Stimulated activated CD8-positive, alpha-beta memory T cell treated with anti-CD3 and anti-CD28 coated beads, Interleukin-15, amount 100 ng/mL, for 24 hours (primary cell): ENCODE measurements around the gene CEP43.
"Not testable (repeated sequence)": the region's sequence is repeated elsewhere in the genome, so short reads cannot be mapped to it uniquely, and the experiment has no call there.

Experiments
- DNase-seq: peaks from one replicate; pipeline ENCODE4 v3.0.0-alpha.2; 2020; ENCODE audit warnings: low read depth

Gene CEP43, protein sequence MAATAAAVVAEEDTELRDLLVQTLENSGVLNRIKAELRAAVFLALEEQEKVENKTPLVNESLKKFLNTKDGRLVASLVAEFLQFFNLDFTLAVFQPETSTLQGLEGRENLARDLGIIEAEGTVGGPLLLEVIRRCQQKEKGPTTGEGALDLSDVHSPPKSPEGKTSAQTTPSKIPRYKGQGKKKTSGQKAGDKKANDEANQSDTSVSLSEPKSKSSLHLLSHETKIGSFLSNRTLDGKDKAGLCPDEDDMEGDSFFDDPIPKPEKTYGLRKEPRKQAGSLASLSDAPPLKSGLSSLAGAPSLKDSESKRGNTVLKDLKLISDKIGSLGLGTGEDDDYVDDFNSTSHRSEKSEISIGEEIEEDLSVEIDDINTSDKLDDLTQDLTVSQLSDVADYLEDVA

DNA sequence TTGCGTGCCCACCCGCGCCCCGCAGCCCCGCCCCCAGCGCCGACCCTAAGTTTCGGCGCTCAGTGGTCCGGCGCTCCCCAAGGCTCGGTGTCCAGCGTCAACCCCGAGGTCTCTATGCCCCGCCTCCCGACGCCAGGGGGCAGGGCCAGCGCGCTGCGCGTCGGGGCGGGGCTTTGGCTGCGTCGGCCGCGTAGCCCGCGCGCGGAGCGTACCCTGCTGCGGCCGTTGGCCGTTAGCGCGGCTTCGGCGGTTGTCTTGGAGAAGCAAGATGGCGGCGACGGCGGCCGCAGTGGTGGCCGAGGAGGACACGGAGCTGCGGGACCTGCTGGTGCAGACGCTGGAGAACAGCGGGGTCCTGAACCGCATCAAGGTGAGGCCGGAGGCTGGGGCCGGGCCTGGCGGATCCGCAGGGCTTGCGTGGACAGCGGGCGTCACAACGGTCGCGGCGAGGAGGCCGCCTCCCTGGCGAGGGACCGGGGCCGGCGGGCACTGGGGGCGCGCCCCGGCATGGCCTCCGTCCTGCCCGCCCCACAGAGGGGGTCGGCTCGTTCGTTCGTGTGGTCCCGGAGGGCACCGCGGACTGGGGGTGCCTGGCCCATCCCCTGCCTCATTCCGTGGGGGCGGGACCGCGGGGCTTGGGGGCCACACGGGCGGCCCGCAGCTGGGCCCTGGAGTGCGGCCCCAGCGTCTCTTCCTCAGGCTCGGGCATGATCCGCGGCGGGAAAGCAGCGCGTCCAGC is at the start of gene CEP43:
Gene CEP43 (plus strand): TSS at position 253 of the 739 bp plus-strand sequence. CDS start 16 bp downstream, at position 269.
- DNase-seq, result peak; percentile 84

DNA sequence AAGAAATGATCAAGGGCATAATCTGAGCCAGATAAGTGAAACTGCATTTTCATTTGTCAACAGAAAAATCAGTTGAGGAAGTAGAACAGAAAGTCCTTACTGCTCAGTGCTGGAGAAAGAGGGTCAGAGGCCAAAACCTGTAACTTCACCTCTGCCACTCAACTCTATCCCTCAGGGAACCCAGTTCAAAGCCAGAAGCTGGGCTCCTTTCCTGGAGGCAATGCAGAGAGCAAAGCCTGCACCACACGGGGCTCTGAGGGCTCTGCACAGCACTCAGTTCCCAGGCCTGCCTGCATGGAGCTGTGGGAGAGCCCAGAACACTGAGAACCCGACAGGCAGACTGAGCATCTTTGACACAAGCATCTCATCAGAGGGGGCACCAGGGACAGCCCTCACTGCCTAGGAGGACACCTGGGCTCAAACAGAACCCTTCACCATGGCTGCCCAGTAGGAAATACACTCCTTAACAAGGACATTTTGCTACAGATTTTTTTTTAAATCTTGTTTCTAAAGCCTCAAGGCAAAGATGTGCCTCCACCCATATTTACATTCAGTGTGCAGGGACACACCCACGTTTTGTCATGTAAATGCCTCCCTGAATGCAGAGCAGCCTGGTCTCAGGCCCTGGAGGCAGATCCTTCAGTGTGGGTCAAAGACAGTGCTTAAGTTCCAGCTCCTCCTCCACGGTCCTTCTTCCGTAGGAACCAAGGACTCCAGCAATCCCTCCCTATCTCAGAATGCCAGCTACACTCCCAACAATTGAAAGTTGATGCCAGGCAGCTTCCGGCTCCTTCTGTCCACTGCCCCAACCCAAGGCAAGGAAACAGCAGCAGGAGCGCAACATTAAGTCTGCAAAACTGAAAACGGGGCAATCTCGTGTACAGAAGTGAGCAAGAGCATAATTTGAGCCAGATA is 49.4 kb upstream of the CEP43 start:
- DNase-seq, result no peak

DNA sequence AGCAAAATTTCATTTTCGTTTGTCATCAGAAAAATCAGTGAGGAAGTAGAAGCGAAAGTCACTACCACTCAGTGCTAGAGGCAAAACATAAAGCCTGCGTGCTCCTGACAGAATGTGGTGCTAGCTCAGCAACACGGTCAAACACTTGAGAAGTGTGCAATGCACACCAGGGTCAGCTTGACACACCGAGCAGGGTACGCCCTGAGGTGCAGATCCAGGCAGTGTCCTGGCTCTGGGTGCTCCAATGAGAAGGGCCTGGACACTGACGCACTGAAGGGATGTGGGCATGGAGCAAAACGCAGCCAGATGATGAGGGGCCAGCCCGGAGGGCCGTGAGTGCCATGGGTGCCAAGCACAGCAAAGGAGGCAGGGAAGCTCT is 48.8 kb upstream of the CEP43 start:
- no peak for DNase-seq

DNA sequence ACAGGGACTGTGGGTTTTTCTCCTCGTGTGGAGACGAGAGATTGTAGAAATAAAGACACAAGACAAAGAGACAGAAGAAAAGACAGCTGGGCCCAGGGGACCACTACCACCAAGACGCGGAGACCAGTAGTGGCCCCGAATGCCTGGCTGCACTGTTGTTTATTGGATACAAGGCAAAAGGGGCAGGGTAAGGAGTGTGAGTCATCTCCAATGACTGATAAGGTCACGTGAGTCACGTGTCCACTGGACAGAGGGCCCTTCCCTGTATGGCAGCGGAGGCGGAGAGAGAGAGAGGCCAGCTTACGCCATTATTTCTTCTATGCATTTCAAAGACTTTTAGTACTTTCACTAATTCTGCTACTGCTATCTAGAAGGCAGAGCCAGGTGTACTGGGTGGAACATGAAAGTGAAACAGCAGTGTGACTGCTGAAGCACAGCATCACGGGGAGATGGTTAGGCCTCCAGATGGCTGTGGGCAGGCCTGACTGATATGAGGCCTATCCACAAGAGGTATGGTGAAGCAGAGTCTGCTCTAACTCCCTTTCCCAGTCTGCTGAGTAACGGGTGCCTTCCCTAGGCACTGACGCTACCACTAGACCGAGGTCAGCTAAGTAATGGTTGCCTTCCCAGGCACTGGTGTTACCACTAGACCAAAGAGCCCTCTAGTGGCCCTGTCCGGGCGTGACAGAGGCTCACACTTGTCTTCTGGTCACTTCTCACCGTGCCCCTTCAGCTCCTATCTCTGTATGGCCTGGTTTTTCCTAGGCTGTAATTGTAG is 48.1 kb upstream of the CEP43 start:
- DNase-seq, result not testable (repeated sequence)

DNA sequence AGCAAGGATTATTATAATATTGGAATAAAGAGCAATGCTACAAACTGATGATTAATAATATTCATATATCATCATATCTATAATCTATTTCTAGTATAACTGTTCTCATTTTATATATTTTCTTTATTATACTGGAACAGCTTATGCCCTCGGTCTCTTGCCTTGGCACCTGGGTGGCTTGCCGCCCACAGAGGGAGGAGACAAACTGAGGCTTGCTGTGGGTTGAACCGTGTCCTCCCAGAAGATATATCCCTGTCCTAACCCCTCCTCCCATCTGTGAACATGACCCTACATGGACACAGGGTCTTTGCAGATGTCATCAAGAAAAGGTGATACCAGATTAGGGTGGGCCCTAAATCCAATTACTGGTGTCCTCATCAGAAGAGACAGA is 47.5 kb upstream of the CEP43 start:
- no peak for DNase-seq

DNA sequence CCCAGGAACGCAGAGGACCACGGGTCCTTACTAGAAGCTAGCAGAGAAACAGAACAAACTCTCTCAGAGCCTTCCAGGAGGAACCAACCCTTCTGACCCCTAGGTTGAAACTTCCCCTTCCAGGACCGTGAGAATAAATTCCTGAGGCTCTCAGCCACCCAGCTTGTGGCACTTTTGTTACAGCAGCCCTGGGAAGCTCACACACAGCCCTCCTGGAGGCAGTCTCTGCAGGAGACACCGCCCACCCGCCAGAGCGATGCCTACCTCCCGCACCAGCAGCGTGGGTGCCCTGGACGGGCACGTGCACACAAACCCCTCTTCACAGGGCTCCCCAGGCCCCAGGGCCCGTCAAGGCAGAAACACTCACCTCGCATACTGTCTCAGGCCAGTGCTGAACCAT is 47.1 kb upstream of the CEP43 start:
- DNase-seq, result no peak

DNA sequence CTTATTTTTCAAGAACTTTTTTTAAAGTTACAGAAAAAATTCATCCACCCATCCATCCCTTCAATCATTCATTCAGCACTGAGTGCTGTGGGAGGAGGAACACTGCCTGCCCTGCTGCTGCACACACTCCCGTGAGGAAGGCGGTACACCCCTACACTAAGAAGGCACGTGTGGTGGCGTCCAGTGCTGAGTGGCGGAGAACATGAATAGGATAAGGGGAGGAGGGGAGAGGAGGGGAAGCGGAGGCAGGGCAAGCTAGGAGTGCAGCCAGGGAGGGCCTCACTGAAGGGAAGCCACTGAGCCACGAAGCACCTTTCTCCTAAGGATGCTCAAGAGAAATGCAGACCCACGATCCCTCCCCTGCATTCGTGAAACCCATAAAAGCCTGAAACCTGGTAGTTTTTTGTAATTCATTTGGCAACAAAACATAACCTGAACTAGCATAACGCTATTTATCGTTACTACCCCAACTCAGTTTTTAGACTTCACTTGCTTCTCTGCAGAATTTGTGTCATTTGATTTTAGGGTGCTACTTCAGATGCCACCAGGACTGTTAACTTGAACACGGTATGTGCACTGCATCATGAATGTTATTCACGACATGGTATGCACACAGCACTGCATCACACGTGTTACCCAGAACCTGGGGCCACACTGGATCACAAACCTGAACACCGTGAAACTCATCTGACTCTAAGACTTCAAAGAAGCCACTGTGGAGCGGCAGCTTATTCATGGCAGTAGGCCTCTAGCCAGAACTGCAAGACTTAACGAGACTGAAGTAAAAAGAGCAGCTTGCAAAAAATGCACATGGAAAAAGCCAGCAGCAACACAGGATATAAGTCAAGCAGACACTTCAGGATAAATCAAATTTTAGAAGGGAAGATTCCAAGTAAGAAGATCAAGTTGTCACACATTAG is 46.4 kb upstream of the CEP43 start:
- DNase-seq, result no peak

DNA sequence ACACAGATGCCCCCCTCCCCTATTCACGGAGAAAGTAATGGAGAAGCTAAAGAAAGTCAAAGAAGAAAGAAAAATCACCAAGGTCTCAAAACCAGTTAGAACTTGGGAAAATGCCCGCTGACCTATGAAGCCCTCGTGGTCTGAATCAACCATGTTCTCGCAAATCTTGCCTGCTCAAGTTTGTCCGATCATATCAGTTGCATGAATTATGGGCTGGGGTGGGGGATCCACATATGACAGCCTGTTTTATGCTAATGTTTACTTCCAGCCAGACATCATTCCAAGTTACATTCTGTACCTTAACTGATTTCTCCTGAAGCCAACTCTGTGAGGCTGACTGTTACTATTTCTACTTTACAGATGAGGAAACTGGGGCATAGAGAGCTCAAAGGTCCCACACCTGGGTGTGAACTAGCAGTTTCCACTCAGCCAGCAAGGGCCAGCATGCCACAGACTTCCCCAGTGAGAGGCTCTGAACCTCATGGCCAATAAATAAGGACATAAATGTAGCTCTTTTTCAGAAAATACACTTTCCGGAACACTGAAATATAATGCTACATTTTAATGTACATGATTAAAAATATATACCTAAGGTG is 45.0 kb upstream of the CEP43 start:
- DNase-seq, result no peak

DNA sequence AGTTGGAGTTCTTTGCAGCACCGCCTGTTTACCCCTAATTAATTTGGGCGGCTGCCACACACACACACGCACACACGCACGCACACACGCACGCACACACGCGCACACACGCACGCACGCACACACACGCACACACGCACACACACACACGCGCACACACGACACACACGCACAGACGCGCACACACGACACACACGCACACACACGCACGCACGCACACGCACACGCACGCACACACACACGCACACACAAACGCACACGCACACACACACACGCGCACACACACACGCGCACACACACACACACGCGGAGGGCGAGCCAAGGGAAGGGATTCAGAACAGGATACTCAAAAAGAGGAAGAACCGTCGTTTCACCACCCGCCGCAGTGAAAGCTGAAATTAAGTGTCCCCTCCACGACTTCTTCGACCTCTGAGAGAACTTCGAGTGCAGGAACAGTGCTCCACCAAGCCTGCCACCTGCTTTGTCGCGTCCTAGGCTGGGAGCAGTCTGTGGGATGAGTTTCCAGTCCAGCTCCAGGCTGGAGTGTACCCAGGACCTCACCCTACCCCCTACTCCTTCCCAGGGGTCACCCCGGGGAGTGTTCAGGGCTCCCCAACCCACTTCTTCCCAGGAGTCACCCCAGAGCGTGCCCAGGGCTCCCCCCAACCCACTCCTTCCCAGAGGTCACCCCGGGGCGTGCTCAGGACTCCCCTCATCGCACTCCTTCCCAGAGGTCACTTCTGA is 43.9 kb upstream of the CEP43 start:
- DNase-seq, result no peak

DNA sequence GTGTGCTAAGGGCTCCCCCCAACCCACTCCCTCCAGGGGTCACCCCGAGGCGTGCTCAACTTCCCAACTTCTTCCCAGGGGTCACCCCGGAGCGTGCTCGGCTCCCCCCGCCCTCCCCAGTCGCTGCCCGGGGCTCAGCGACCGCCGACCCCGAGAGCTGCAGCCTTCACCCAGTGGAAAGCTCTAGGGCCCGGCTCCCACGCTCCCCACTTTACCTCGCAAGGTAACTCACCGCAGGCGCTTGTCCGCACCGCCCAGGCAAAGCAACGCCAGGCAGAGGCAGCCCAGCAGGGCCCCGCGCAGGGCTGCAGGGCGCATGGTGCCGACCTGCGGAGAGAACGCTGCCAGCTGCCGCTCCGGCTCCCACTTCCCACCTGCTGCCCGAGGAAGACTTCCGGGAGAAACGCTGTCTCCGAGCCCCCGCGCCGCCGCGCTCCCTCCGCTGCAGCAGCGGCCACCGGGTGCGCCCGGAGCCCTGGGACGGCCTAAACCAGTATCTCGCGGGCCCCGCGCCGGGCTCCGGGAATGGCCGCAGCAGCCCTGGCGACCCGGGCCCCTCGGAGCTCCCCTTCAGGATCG is 43.2 kb upstream of the CEP43 start:
- DNase-seq, result no peak

DNA sequence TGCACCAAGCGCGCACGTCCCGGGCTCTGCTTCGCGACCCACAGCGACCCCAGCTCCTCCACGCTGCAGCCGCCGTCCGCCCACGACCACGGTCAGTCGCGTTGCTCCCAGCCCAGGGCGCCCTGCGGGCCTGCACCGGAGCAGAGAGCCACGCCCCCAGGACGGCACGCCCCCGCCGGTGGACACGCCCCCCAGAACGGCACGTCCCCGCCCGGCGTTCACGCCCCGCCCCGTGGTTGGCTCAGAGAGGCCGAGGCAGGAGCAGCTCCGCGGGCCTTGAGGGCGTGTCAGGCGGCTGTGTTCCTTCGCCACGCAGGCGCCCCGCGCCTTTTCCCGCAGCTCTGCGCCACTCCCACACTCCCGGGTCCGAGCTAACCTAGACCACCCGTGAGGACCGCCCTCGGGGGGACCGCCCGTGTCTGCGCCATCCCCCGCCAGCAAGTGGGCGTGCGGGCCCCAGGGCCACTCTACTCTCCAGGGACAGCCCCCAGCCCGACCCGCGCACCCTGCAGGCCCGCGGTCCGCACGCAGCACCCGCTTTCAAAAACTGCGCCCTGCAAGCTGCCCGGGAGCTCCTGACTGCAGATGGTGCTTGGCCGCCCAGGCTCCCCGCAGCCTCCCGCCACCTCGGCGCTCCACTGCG is 42.6 kb upstream of the CEP43 start, which contains the start of gene RNASET2:
Gene RNASET2 (minus strand): TSS at position 107 of the 643 bp plus-strand sequence. CDS start 368 bp downstream, outside the sequence.
- peak; percentile 99 for DNase-seq

DNA sequence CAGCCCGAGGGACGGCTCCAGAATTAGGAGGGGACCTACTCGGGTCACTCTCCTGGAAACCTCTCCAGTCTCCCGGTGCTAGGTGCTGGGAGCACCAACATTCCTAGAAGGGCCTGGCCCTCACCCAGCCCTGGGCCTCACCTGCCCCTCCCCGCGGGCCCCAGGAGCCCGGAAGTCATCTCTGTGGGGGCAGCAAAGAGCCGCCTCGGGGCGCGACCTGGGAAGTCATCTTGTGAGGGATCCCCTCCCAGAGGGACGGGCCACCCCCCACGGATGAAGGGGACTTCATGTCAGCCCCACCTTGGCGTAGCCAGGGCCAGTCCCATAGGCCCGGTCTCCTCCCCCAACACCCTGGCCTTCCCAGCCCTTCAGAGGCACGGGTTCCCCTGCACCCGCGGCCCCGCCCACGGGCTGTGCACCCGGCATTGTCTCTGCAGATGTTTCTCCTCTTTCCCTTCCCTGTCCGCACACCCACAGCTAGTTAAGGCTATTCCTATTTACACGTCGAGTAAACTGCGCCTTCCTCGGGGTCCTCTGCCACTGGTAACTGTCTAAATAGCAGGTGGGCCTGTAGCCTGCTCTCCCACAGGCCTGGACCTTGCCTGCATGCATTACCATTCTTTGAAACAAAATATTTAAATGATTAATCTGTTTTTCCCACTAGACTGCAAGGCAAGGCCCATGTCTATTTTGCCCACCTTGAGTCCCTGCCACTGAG is 42.0 kb upstream of the CEP43 start:
- DNase-seq, result no peak

DNA sequence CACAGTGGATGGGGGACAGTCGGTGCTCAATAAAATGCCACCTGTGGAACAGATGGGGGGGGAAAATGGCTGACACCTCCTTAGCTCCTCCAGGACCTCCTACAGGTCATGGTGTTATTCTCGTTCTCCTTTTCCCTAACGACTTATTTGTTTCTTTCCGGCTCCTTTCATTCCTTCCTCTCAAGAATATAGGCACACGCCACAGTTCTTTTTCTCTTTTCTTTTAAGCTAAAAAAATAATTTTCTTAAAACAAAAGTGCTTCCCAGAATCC is 41.5 kb upstream of the CEP43 start:
- no peak for DNase-seq

DNA sequence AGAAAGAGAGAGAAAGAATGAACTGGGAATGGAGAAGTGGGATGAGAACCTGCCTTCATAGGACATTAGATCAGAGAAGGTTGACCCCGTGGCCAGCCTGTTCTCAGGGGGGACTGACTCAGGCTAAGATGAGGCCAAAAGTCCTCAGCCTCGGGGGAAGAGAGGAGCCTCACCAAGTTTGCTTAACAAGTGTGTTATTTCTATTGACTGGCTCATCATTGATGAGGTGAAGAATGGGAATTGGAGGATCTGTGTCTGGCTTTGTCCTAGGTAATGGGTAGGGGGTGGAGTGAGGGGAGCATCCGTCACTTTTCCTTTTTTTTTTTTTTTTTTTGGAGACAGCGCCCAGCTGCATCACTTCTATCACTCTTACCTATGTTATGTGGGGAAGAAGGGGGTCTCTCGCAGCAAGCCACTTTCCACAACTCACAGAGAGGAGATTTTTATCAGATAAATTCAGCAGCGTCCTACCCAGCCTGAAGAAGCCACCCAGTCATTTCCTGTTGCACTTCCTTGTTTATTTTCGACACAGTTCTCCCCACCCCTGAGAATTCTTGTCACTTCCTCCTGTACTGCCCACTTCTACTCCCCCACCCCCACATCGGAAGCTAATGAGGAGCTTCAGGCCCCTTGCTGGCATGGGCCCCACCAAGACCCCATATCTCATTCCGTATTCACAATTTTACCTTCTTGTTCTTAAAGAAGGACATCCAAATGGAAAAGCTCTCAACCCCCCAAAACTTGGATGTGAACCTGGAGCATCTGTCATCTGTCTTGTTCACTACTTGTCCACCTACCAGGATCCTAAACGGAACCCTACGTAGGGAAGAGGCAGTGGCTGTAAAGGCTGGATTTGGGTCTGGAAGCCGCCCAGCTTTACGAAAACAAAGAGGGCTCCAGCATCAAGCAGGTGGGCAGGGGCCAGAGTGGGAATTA is 40.0 kb upstream of the CEP43 start:
- DNase-seq, result no peak

DNA sequence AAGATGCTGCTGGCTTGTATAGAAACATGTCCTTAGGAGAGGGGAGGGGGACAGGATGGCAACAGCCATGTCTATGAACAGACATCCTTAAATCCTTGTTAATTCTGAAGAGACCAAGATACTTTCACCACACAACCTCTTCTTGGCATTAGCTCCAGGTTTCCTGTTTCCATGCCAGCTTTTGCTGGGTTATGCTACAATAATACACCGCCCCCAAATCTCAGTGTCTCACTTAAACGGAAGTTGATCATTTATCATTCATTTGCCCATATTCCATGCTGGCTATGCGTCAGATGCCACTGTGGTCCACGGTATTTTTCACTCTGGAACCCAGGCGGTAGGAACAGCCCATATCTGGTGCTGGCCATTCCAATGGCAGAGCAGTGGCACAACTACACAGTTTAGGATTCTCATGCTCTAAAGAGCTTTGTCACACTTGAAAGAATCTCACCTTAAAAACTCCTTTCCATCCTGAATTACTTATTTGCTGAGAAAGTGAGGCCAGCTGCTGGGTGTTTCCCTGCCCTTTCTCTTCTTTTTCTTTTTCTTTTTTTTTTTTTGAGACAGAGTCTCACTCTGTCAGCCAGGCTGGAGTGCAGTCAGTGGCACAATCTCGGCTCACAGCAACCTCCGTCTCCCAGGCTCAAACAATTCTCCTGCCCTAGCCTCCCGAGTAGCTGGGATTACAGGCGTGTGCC is 39.1 kb upstream of the CEP43 start:
- no peak for DNase-seq

DNA sequence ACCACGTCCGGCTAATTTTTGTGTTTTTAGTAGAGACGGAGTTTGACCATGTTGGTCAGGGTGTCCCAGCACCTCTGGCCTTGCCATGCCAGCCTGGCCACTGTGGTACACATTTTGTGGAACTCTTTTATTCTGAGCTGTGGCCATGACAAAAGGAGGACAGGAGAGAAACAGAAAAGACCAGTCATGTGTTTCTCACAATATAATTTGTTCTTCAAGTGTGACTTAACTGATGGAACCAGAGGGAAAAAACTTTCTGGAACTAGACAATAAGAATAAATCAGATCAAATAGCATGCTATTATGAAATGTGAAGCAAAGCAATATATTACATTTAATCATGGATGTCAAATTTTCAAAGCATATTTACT is 38.6 kb upstream of the CEP43 start:
- no peak for DNase-seq
